HEK293 (cell line): ENCODE results near the gene ENO3.

Experiments
- CTCF ChIP-seq: fragments of 450-650 bp; formaldehyde crosslinking; IDR thresholded peaks from 2 replicates; pipeline ENCODE4 v1.5.1; 2016; ENCODE audit warnings: missing biosample characterization, missing genetic modification characterization
- EGR2 ChIP-seq: fragments of 450-650 bp; formaldehyde crosslinking; IDR thresholded peaks from 2 replicates; pipeline ENCODE4 v1.5.1; 2016; ENCODE audit warnings: low read depth, missing biosample characterization, missing genetic modification characterization
- GLIS1 ChIP-seq: fragments of 450-650 bp; formaldehyde crosslinking; IDR thresholded peaks from 2 replicates; pipeline ENCODE4 v1.5.1; 2016; ENCODE audit warnings: missing biosample characterization, missing genetic modification characterization
- HOXA7 ChIP-seq: sonication (generic); formaldehyde crosslinking; IDR thresholded peaks from 2 replicates; pipeline ENCODE4 v1.8.1; 2022; ENCODE audit warnings: missing genetic modification reagents, borderline replicate concordance
- HOXD13 ChIP-seq: sonication (generic); formaldehyde crosslinking; IDR thresholded peaks from 2 replicates; pipeline ENCODE4 v1.8.0; 2022; ENCODE audit warnings: missing genetic modification reagents, borderline replicate concordance
- KLF10 ChIP-seq: fragments of 450-650 bp; IDR thresholded peaks from 2 replicates; pipeline ENCODE4 v1.5.1; 2018; ENCODE audit warnings: missing biosample characterization, mild to moderate bottlenecking, missing genetic modification characterization
- MEIS1 ChIP-seq: sonication (generic); formaldehyde crosslinking; IDR thresholded peaks from 2 replicates; pipeline ENCODE4 v1.8.1; 2022; ENCODE audit warnings: missing genetic modification reagents, mild to moderate bottlenecking, borderline replicate concordance
- OVOL3 ChIP-seq: fragments of 450-650 bp; formaldehyde crosslinking; IDR thresholded peaks from 2 replicates; pipeline ENCODE4 v1.5.1; 2016; ENCODE audit warnings: missing biosample characterization, missing genetic modification characterization
- REST ChIP-seq: fragments of 450-650 bp; formaldehyde crosslinking; IDR thresholded peaks from 2 replicates; pipeline ENCODE4 v1.5.1; 2016; ENCODE audit warnings: missing biosample characterization, missing genetic modification characterization
- SP7 ChIP-seq: fragments of 450-650 bp; formaldehyde crosslinking; IDR thresholded peaks from 2 replicates; pipeline ENCODE4 v1.5.1; 2016; ENCODE audit warnings: missing biosample characterization, missing genetic modification characterization
- ZFP41 ChIP-seq: fragments of 450-650 bp; formaldehyde crosslinking; IDR thresholded peaks from 2 replicates; pipeline ENCODE4 v1.5.1; 2016; ENCODE audit warnings: missing biosample characterization, missing genetic modification characterization, borderline replicate concordance
- ZNF10 ChIP-seq: fragments of 450-650 bp; formaldehyde crosslinking; IDR thresholded peaks from 2 replicates; pipeline ENCODE4 v1.5.1; 2017; ENCODE audit warnings: missing biosample characterization, missing genetic modification characterization
- ZNF112 ChIP-seq: fragments of 450-650 bp; formaldehyde crosslinking; IDR thresholded peaks from 2 replicates; pipeline ENCODE4 v1.5.0; 2017; ENCODE audit warnings: missing biosample characterization, missing genetic modification characterization
- ZNF121 ChIP-seq: fragments of 450-650 bp; formaldehyde crosslinking; IDR thresholded peaks from 2 replicates; pipeline ENCODE4 v1.5.1; 2016; ENCODE audit warnings: missing biosample characterization, missing genetic modification characterization
- ZNF133 ChIP-seq: fragments of 450-650 bp; formaldehyde crosslinking; IDR thresholded peaks from 2 replicates; pipeline ENCODE4 v1.5.1; 2016; ENCODE audit warnings: missing biosample characterization, missing genetic modification characterization
- ZNF148 ChIP-seq: fragments of 450-650 bp; formaldehyde crosslinking; IDR thresholded peaks from 2 replicates; pipeline ENCODE4 v1.5.0; 2017; ENCODE audit warnings: missing biosample characterization, missing genetic modification characterization, borderline replicate concordance
- ZNF202 ChIP-seq: fragments of 450-650 bp; formaldehyde crosslinking; IDR thresholded peaks from 2 replicates; pipeline ENCODE4 v1.5.1; 2016; ENCODE audit warnings: missing biosample characterization, missing genetic modification characterization, borderline replicate concordance
- ZNF239 ChIP-seq: fragments of 450-650 bp; formaldehyde crosslinking; IDR thresholded peaks from 2 replicates; pipeline ENCODE4 v1.5.1; 2016; ENCODE audit warnings: missing biosample characterization, missing genetic modification characterization
- ZNF391 ChIP-seq: fragments of 450-650 bp; formaldehyde crosslinking; IDR thresholded peaks from 2 replicates; pipeline ENCODE4 v1.5.1; 2016; ENCODE audit warnings: low read depth, missing biosample characterization, missing genetic modification characterization, borderline replicate concordance
- ZNF473 ChIP-seq: fragments of 450-650 bp; formaldehyde crosslinking; IDR thresholded peaks from 2 replicates; pipeline ENCODE4 v1.5.1; 2017; ENCODE audit warnings: missing biosample characterization, missing genetic modification characterization
- ZNF629 ChIP-seq: fragments of 450-650 bp; formaldehyde crosslinking; IDR thresholded peaks from 2 replicates; pipeline ENCODE4 v1.5.1; 2017; ENCODE audit warnings: missing biosample characterization, missing genetic modification characterization
- ZNF660 ChIP-seq: fragments of 450-650 bp; IDR thresholded peaks from 2 replicates; pipeline ENCODE4 v1.5.1; 2018; ENCODE audit warnings: missing biosample characterization, mild to moderate bottlenecking, missing genetic modification characterization
- ZNF670 ChIP-seq: fragments of 450-650 bp; formaldehyde crosslinking; IDR thresholded peaks from 2 replicates; pipeline ENCODE4 v1.5.1; 2016; ENCODE audit warnings: missing biosample characterization, missing genetic modification characterization, low read depth
- ZNF768 ChIP-seq: fragments of 450-650 bp; formaldehyde crosslinking; IDR thresholded peaks from 2 replicates; pipeline ENCODE4 v1.5.1; 2018; ENCODE audit warnings: missing biosample characterization, mild to moderate bottlenecking, missing genetic modification characterization
- ZNF837 ChIP-seq: fragments of 450-650 bp; formaldehyde crosslinking; IDR thresholded peaks from 2 replicates; pipeline ENCODE4 v1.5.1; 2016; ENCODE audit warnings: missing biosample characterization, missing genetic modification characterization
- ZNF843 ChIP-seq: fragments of 450-650 bp; formaldehyde crosslinking; IDR thresholded peaks from 2 replicates; pipeline ENCODE4 v1.5.1; 2016; ENCODE audit warnings: missing biosample characterization, missing genetic modification characterization
- ZSCAN4 ChIP-seq: fragments of 450-650 bp; formaldehyde crosslinking; IDR thresholded peaks from 2 replicates; pipeline ENCODE4 v1.5.1; 2017; ENCODE audit warnings: missing biosample characterization, missing genetic modification characterization
- TF ChIP-seq, protein P1 (sequence below): fragments of 450-650 bp; formaldehyde crosslinking; IDR thresholded peaks from 2 replicates; pipeline ENCODE4 v1.5.1; 2016; ENCODE audit warnings: missing biosample characterization, missing genetic modification characterization, borderline replicate concordance

ENO3 gene

DNA sequence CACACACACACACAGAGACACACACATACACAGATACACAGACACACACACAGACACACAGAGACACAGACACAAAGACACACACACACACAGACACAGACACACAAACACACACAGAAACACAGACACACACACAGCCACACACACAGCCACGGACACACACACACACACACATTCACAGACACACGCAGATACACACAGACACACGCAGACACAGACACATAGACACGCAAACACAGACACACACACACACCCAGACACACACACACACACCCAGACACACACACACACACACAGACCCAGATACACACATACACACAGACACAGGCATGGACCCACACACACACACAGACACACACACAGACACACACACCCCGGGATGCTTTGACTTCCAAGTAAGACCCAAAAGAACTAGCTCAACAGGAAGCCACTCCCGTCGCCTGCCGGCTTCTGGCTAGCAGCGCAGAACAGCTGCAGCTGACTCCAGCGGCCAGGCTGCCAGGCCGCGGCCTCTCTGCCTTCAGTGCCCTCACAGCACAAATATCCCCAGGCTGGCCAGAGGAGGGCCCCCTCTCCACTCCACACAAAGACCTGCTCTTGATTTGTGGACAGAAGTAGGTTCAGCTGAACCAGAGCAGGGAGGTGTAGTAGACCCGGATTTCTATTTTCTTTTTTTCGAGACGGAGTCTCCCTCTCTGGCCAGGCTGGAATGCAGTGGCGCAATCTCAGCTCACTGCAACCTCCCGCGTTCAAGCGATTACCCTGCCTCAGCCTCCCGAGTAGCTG is 42.0 kb upstream of the ENO3 start (continued):
- TF ChIP-seq ZNF837 (tag by site-specific recombination): no peak
- no peak for TF ChIP-seq KLF10 (tag by site-specific recombination)
- no peak for TF ChIP-seq MEIS1
- TF ChIP-seq ZNF202 (tag by site-specific recombination): no peak
- no peak; the same call in 1 of the 2 replicates for TF ChIP-seq ZNF660 (tag by site-specific recombination)
- TF ChIP-seq ZNF473 (tag by site-specific recombination): peak; percentile 54; the same call in 1 of the 2 replicates
- no peak for TF ChIP-seq ZFP41 (tag by site-specific recombination)
- TF ChIP-seq HOXA7 (CRISPR knock-in tag): no peak
- no peak for TF ChIP-seq ZNF391 (tag by site-specific recombination)
- no peak for TF ChIP-seq ZNF148 (tag by site-specific recombination)
- no peak for TF ChIP-seq ZNF133
- peak; percentile 98 for TF ChIP-seq ZSCAN4 (tag by site-specific recombination)
- TF ChIP-seq ZNF112: no peak
- peak; percentile 45; the same call in 1 of the 2 replicates for TF ChIP-seq ZNF239 (tag by site-specific recombination)
- no peak for TF ChIP-seq REST (tag by site-specific recombination)
- no peak for TF ChIP-seq OVOL3 (tag by site-specific recombination)
- TF ChIP-seq ZNF670: no peak
- TF ChIP-seq HOXD13 (CRISPR knock-in tag): no peak
- TF ChIP-seq ZNF121 (tag by site-specific recombination): 0 out of 2 replicates have a peak, but pooled peaks have one; percentile 28
- no peak for TF ChIP-seq ZNF629
- TF ChIP-seq ZNF843 (tag by site-specific recombination): no peak
- TF ChIP-seq ZNF10 (tag by site-specific recombination): no peak
- 0 out of 2 replicates have a peak, but pooled peaks have one; percentile 21 for TF ChIP-seq SP7 (tag by site-specific recombination)
- TF ChIP-seq GLIS1: no peak
- peak; percentile 82 for TF ChIP-seq CTCF (tag by site-specific recombination)
- no peak for TF ChIP-seq EGR2 (tag by site-specific recombination)
- TF ChIP-seq, protein P1, sequence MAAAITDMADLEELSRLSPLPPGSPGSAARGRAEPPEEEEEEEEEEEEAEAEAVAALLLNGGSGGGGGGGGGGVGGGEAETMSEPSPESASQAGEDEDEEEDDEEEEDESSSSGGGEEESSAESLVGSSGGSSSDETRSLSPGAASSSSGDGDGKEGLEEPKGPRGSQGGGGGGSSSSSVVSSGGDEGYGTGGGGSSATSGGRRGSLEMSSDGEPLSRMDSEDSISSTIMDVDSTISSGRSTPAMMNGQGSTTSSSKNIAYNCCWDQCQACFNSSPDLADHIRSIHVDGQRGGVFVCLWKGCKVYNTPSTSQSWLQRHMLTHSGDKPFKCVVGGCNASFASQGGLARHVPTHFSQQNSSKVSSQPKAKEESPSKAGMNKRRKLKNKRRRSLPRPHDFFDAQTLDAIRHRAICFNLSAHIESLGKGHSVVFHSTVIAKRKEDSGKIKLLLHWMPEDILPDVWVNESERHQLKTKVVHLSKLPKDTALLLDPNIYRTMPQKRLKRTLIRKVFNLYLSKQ (tag by site-specific recombination): no peak
- no peak for TF ChIP-seq ZNF768 (tag by site-specific recombination)
